ENCODE data around the gene SIPA1.

The SIPA1 gene

DNA sequence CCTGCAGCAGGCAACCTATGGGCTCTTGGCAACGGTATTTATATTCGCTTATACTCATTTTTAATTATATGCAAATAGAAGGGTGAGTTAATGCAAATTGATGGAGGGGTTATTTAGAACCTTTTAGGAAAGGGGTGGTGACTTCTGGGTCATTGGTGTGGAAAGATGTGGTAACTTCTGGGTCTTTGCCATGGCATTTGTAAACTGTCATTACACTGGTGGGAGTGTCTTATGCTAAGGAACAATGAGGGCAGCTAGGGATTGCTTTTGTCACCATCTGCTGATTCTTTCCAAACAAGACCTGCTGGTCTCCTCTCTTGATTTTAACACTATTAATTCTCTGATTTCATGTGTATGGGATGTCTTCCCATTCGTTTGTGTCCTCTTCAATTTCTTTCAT lies 62.5 kb downstream of the SIPA1 start:
- TF ChIP-seq JUND (IDR thresholded peaks at IDR 0.05; ENCODE audit: low read depth) = no peak
- in situ Hi-C loops (cut with HindIII; ENCODE audit: low pct_unique_long_range_greater_than_20kb, low sequenced_read_pairs) = no loop called here
- no peak for DNase-seq (ENCODE audit: low read depth in 1 of 2, low spot score in 1 of 2)

Measured in T47D (cell line).